ENCODE measurements around the gene CCDC27.

The CCDC27 gene

GRCh38 chr1:3762151-3762872 is 10.1 kb downstream of the CCDC27 start:
- DNase-seq: no peak

GRCh38 chr1:3762873-3763228 is 10.6 kb downstream of the CCDC27 start:
- no peak for DNase-seq

- DNase-seq: no peak
These were observed 11.3 kb downstream of the CCDC27 start for GRCh38 chr1:3763351-3764125.

GRCh38 chr1:3767328-3767925 is 15.2 kb downstream of the CCDC27 start:
- DNase-seq: no peak

- DNase-seq: no peak
These were observed 16.7 kb downstream of the CCDC27 start for GRCh38 chr1:3768811-3769390.

- DNase-seq: no peak
These were observed 18.0 kb downstream of the CCDC27 start for GRCh38 chr1:3770047-3770765.

GRCh38 chr1:3771108-3772026 is 19.1 kb downstream of the CCDC27 start:
- no peak for DNase-seq

- peak; percentile 85 for DNase-seq
These were observed 19.9 kb downstream of the CCDC27 start for GRCh38 chr1:3772027-3772714.

- DNase-seq: no peak
These were observed 20.7 kb downstream of the CCDC27 start, which contains the start of gene SMIM1 for GRCh38 chr1:3772715-3773571. TSS of gene SMIM1 (plus strand) at chr1:3772749. CDS start at chr1:3775374, 2,625 bp downstream.

- DNase-seq: no peak
These were observed 21.5 kb downstream of the CCDC27 start for GRCh38 chr1:3773572-3774275.

GRCh38 chr1:3774276-3774945 is 22.2 kb downstream of the CCDC27 start:
- DNase-seq: no peak

GRCh38 chr1:3774946-3775489 is 22.8 kb downstream of the CCDC27 start:
- no peak for DNase-seq

- DNase-seq: peak; percentile 50
These were observed 23.4 kb downstream of the CCDC27 start for GRCh38 chr1:3775490-3776230.

- no peak for DNase-seq
These were observed 24.1 kb downstream of the CCDC27 start for GRCh38 chr1:3776231-3776961.

- no peak for DNase-seq
These were observed 24.9 kb downstream of the CCDC27 start for GRCh38 chr1:3777078-3777547.

- DNase-seq: no peak
These were observed 25.7 kb downstream of the CCDC27 start for GRCh38 chr1:3777647-3778589.

All from stimulated activated CD4-positive, alpha-beta T cell treated with anti-CD3 and anti-CD28 coated beads, Interleukin-4, amount 100 ng/mL, for 24 hours (primary cell).